Left hindlimb (tissue), 1 donor: ENCODE data around the gene OR1M1.
A peak's percentile ranks its signal among the peaks of the same experiment; 100 is the strongest.

ENCODE experiments used
- DNase-seq: peaks from one replicate; pipeline ENCODE4 v3.0.0-alpha.2; 2018

OR1M1 gene

GRCh38 chr19:9075064-9075949 lies 11.6 kb upstream of the OR1M1 start:
- peak; percentile 78 for DNase-seq

GRCh38 chr19:9076901-9077300 lies 10.0 kb upstream of the OR1M1 start:
- DNase-seq: no peak

GRCh38 chr19:9078651-9079050 lies 8.2 kb upstream of the OR1M1 start:
- DNase-seq: no peak

GRCh38 chr19:9107375-9107774 lies 20.5 kb downstream of the OR1M1 start, which contains the start of gene OR7G2:
Gene OR7G2, minus strand, starts transcription at chr19:9107475. Its CDS starts 4,232 bp downstream, at chr19:9103243.
- DNase-seq: no peak

- no peak for DNase-seq
Measured at GRCh38 chr19:9109959-9110358, 23.1 kb downstream of the OR1M1 start.

- no peak for DNase-seq
Measured at GRCh38 chr19:9115307-9115813, 28.5 kb downstream of the OR1M1 start, which contains the start of gene OR7G1. Gene OR7G1, minus strand, starts transcription at chr19:9115763. Its CDS starts 0 bp downstream, at chr19:9115763.

- no peak for DNase-seq
Measured at GRCh38 chr19:9116547-9116946, 29.7 kb downstream of the OR1M1 start.

GRCh38 chr19:9126900-9127405 lies 40.1 kb downstream of the OR1M1 start, which contains the start of gene OR7G3:
Gene OR7G3, minus strand, starts transcription at chr19:9126950. Its CDS starts 0 bp downstream, at chr19:9126950.
- no peak for DNase-seq

GRCh38 chr19:9128171-9128570 lies 41.3 kb downstream of the OR1M1 start:
- DNase-seq: no peak

- DNase-seq: no peak
Measured at GRCh38 chr19:9130965-9131364, 44.1 kb downstream of the OR1M1 start.

GRCh38 chr19:9132422-9132821 lies 45.6 kb downstream of the OR1M1 start:
- no peak for DNase-seq

- DNase-seq: no peak
Measured at GRCh38 chr19:9139609-9140158, 52.8 kb downstream of the OR1M1 start.

- peak; percentile 92 for DNase-seq
Measured at GRCh38 chr19:9140159-9140874, 53.5 kb downstream of the OR1M1 start, which contains the start of gene ZNF317. Gene ZNF317, plus strand, starts transcription at chr19:9140397. Its CDS starts 15,620 bp downstream, at chr19:9156017.

GRCh38 chr19:9144920-9145319 lies 58.1 kb downstream of the OR1M1 start:
- DNase-seq: no peak
